Daoy (cell line): ENCODE results near the gene PROS1. TPM values are rescaled to one million over a fixed set of nuclear protein-coding genes. Genes with fewer than 3 reads are reported as not detected.

ENCODE experiments used
- DNase-seq: peaks from one replicate; pipeline ENCODE4 v3.0.0-alpha.2; 2015; ENCODE audit warnings: low read depth
- total RNA-seq: library from RNA; depleted of rRNA; stranded (reverse); fragments of >200 nt; shearing (Covaris generic); gene quantifications from 2 replicates; pipeline ENCODE4 v1.2.3, GENCODE V29; 2014; rRNA removed

The PROS1 gene
- total RNA-seq, result 5.9 and 8.3 TPM in 2 replicates

GRCh38 chr3:93973131-93974126, at the start of gene PROS1:
Gene PROS1 (minus strand): TSS chr3:93973896. CDS start chr3:93973749, 147 bp downstream.
- peak; percentile 67 for DNase-seq

DNA sequence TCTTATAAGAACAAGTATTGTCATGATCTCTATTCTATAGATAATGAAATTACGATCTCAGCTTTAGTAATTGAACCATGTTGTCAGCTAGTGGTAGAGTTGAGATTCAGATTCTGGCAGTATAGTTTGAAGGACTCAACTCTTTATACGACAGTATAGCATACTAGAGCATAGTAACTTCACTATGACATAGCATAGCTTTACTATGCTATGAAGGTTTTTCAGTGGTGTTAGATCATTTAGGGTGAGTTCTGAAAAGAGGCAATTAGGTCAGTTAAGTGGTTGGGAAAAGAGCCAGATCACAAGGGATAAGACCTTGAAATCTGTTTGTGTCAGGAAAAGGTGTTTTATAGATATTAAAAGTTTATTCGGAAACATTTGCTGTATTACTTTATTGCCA, 46.6 kb upstream of the PROS1 start:
- no peak for DNase-seq

DNA sequence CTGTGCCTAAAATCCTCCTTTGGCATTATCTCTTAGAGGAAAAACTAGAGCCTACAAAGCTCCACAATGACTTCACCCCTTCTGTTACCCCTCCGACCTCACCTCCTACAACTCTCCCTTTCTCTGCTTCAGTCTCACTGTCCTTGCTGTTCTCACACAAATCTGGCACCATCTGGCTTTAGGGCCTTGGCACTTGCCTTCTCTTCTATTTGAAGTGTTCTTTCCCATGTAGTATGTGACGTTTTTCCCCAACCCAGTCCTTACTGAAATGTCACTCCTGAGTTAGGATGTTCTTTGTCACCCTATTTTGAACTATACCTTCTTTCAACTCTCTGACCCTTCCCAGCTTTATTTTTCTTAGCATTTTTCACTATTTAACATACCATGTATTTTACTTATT, 46.0 kb upstream of the PROS1 start:
- no peak for DNase-seq

DNA sequence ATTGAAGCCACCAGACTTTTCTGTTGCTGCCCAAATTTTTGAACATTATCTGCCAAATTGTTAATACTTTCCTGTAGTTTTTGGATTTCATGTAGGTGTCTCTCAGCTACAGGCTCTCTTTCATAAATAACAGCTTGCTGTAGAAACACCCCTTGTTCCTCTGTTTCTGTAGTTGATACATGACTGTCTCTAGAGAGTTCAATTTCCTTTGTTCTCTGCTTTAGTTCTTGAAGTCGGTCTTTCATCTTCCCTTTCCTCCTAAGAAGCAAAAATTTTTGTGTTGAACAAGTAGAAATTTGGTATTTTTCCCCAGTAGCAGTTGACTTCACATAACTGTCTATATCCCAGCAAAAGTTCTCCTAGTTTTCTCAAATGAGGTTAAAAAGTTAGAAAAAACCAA, 41.3 kb upstream of the PROS1 start:
- DNase-seq, result no peak

DNA sequence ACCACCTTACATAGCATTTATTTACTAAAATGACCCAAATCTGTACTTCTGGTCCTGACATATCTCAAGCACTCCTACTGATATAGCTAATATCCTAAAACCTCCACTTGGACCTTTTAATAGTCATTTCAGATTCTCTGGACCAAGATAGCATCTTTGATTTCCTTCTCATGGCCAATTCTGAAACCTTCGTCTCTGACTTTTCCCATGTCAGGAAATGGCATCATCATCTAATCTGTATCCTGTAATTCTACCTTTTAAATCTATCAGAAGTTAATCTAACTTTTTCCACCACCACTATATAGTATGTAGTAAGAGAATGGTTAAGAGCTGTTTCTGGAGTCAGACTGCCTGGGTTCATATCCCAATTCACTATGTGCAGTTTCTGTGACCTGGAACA, 38.5 kb upstream of the PROS1 start:
- no peak for DNase-seq

DNA sequence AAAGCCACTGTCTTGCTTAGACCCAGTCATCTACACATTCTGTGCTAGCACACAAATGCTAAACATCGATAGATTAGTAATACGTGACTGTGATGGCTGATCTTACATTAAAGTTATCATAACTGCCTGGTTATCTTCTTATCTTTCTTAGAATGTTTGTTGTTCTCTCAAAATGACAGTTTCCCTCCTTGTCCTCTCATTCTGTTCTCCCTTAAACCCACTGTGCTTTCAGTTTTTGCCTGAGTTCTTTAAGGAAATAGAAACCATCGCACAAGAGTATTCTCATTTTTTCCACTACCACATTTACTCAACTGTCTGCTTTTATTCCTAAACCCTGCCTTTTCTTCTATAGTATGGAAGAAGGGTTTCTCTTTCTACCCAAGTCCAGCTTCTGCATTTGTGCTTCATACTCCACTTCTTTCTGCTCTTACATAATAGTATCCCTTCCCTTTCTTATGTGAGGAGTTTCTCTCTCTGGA, 37.6 kb upstream of the PROS1 start:
- no peak for DNase-seq

DNA sequence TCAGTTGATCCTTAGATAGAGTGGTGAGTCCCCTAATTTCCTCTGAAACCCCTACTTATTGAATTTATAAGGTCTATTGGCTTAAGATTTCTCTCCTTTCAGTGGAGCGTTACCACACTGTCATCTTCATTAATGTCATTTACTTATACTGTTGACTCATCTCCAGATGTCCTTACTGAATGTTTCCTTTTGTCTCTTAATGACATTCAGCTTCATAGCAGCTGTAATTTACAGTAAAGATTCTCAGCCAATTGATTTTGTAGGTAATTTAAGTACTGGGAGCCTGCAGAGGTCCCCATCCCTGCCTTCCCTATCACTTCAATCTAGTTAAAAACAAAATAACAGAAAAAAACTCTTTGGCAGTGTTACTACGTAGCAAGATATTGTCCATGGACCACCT, 35.9 kb upstream of the PROS1 start:
- DNase-seq, result no peak

DNA sequence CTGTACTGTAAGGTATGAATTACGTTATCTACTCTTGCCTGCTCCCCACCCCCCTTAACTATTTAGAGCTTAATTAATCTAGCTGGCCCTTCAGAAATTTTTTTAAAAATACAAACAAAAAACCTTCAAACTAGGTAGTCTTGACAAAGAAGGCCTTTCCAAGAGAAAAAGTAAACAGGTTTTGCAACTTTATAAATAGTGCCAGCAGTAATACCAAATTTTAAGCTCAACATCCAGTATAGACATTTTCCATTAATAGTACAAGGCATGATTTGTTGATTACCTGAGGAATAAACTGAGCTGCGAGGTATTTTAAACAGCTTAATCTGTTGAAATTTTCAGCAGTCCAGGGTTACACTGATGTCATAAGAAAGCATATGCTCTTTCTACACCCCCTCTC, 34.6 kb upstream of the PROS1 start:
- no peak for DNase-seq

DNA sequence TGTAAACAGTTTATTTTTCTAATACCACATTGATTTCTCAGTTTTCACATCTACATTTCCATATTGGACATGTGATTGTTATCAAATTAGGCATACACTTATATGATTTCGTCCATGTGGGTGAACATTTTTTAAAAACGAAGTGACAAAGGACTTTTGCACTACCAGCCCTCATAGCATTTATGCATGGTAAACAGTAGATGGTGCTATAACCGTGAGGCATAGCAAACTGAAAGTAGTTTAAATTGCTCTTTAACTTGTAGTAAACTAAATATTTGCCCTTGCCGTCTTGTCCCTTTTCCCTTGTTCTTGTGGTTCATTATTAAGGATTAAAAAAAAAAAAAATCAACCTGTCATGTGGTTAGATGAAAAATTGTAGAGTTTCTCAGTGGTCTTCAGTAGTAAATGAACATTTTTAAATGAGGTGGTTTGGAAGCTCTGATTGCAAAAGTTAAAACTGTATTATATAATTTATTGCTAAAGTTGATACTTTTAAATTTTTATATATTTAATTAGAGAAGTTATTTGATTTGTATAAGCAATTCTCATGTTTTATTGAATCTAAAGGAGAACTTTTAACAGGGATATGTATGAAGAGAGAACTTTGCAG, 30.7 kb upstream of the PROS1 start:
- DNase-seq, result peak; percentile 30

DNA sequence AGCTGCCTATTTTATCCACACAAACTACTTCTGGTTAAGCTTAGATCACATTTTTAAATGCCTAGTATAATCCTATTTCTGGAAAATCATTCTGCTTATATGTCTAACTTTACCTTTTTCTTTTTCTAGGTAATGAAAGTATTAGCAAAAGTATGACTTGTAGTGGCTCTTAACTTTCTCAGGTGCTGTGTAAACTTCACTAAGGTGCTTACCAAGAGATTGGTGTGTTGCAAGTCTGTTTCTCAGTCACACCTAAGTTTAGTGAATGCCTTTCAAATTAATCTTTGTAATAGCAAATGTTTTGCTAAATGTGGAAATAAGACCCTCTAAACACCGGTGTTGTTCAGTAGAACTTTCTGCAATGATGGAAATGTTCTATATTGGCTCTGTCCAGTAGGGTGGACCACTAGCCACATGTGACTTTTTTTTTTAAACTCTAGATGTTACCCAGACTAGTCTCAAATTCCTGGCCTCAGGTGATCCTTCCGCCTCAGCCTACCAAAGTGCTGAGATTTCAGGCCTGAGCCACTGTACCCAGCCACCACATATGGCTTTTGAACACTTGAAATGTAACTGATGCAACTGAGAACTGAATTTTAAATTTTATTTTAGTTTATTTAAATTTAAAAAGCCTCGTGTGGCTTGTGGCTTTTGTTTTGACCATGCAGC, 28.3 kb upstream of the PROS1 start:
- no peak for DNase-seq

DNA sequence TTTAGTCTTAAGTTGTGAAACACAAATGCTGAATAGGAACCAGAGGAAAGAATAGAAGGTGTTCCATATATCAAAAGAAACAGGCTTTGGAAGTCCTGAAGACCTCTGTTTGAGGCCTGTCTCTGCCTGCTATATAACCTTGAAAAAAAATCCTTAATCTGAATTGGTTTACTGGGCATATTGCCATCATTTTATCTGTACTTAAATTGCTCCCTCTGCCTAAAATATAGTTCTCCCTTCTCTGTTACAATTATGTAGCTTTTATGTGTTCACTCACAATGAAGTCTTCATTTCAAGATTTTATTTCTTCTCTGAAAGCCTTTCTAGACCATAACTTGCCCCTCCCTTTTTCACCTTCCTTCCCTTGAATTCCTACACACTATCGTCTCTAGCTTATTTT, 27.5 kb upstream of the PROS1 start:
- no peak for DNase-seq

DNA sequence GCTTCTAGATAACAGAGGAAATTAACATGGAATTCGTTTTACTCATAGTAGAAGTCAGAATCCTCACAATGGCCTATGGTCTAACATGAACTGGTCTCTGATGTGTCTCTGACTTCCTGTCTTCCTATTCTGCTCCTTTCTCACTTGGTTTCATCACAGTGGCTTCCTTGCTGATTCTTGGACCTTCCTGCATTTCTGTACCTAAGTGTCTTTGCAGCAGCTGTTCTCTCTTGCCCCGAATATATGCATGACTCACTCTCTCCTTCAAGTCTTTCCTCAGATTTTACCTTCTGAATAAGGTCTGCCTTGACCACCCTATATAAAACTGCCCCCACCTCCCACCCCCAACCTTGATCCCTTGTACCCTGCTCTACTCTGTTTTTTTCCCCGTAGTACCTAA, 20.4 kb upstream of the PROS1 start:
- DNase-seq, result no peak

GRCh38 chr3:93992207-93992606, 18.5 kb upstream of the PROS1 start:
- DNase-seq, result no peak

DNA sequence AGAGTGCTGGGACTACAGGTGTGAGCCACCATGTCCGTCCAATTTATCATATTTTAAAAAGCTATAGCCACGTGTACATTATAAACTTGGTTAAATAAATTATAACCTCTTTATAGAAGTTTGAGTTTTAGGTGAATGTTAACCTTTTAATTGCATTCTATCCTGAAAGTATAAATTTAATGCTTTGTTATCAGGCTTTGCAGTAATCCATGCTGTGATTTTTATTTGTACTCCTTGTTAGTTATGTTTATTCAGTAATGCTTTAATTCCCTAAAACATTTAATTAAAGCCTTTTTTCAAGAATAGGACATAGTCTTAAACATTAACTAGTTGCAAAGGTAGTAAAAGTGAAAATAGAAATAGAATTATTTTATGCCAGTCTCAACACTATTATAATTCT, 17.9 kb upstream of the PROS1 start:
- DNase-seq, result no peak

GRCh38 chr3:93989241-93989640, 15.5 kb upstream of the PROS1 start:
- DNase-seq, result no peak

DNA sequence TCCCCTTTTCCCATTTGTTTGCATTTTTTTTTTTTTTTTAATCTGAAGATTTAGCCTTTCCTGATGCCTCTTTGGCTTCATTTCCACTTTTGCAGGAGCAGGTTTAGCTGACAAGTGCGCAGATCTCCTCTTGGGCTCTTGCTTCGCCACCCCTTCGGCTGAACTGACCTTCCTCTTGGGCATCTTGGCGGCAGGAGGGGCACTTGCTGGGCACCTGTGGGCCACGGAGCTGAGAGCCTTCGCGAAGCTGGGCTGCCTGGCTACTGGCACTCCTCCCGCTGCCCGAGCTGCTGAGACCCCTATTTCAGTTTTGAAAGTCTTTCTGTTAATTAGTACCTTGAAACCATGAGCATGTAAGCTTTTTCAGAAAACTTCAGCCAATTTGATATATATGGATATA, 15.1 kb upstream of the PROS1 start:
- no peak for DNase-seq

DNA sequence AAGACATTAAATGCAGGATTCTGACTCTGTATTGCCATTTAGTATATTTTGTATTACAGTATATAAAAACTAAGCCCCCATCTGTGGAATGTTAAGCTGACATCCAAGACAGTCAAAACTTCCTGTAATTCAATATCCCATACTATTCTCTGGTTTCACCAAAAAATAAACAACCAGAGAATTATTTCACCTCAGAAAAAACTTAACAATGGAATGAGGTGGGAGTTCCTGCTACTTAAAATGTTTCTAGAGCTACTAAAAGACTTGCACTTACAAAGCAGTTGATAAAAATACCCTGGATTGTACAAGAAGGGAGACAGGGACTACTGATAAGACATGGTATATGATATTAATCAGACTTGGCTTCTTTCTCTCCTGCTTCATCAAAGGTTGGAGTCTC, 14.6 kb upstream of the PROS1 start:
- peak; percentile 9 for DNase-seq

GRCh38 chr3:93984618-93985017, 10.9 kb upstream of the PROS1 start:
- no peak for DNase-seq

DNA sequence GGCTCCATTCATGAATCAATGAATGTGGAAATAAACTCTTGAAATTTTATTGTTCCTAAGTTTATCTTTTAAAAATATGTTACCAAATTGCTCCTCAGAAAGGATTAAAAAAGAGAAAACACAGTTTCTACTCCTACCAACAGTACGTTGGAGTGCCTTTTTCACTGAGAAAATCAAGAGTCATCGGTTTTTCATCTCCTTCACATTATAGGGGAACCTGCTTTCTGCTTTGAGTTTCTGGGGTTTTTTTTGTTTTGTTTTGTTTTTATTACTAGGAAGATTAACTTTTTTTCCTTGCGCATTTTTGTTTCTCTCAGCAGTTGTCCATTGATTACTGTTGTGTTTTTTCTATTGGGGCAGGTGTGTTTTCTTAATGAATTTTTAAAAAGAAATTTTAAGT, 9.7 kb upstream of the PROS1 start:
- no peak for DNase-seq

- no peak for DNase-seq
These were observed 8.0 kb upstream of the PROS1 start for GRCh38 chr3:93981649-93982048.

- DNase-seq, result peak; percentile 99
These were observed 6.4 kb upstream of the PROS1 start, which contains the start of gene ARL13B for GRCh38 chr3:93979850-93980676. Gene ARL13B (plus strand): TSS chr3:93980155. CDS start chr3:93980424, 269 bp downstream.
